NCI-H146 treated with DMSO at 0.1 percent for 48 hours (cell line): ENCODE data around the gene CXXC5.
"Not testable (repeated sequence)": the region's sequence is repeated elsewhere in the genome, so short reads cannot be mapped to it uniquely, and the experiment has no call there.

Experiments
- DNase-seq: peaks from one replicate; lab custom pipeline; 2025; ENCODE audit not compliant: unreplicated experiment; lab: John Stamatoyannopoulos, UW

CXXC5 gene

GRCh38 chr5:139648205-139649081, at the start of gene CXXC5:
Gene CXXC5 (plus strand): TSS chr5:139648349. CDS start chr5:139680524, 32,175 bp downstream.
- DNase-seq: peak; percentile 46

- DNase-seq: not testable (repeated sequence)
Observed at GRCh38 chr5:139598601-139598965, 49.6 kb upstream of the CXXC5 start.

DNA sequence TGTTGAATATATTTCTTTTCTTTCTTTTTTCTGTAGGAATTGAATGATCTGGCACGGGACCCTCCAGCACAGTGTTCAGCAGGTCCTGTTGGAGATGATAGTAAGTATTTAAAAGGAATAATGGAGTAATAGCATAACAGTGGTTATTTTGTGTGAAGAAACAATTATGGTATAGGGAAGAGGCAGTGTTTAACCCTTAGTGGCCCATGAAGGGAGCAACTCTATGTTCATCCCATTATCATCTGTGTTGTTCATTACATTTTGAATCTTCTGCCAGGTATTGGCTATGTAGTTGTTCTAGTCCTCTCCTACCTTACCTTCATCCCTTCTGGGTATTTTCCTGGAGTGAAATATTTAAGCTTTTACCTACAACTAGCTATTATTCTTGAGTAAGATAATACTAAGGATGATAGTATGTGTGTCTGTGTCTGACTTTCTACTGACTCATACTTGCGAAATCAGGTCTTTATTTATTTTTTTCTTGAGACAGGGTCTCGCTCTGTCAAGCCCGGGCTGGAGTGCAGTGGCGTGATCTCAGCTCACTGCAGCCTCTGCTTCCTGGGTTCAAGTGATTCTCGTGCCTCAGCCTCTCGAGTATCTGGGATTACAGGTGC, 47.7 kb upstream of the CXXC5 start:
- DNase-seq: no peak

DNA sequence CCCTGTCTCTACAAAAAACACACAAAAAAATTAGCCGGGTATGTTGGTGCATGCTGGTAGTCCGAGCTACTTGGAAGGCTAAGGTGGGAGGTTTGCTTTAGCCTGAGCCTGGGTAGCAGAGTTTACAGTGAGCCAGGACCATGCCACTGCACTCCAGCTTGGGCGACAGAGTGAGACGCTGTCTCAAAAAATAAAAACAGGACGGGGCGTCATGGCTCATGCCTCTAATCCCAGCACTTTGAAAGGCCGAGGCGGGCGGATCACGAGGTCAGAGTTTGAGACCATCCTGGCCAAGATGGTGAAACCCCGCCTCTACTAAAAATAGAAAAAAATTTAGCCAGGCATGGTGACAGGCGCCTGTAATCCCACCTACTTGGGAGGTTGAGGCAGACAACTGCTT, 46.7 kb upstream of the CXXC5 start:
- DNase-seq: no peak

DNA sequence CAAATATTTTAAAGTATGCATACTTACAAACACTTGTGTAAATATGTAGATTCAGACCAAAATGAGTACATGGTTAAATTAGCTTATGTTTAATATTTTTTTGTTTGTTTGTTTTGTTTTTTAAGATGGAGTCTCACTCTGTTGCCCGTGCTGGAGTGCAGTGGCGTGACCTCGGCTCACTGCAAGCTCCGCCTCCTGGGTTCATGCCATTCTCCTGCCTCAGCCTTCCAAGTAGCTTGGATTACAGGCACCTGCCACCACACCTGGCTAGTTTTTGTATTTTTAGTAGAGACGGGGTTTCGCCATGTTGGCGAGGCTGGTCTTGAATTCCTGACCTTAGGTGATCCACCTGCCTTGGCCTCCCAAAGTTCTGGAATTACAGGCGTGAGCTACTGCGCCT, 46.2 kb upstream of the CXXC5 start:
- not testable (repeated sequence) for DNase-seq

- no peak for DNase-seq
Observed at GRCh38 chr5:139605887-139606286, 42.3 kb upstream of the CXXC5 start.

DNA sequence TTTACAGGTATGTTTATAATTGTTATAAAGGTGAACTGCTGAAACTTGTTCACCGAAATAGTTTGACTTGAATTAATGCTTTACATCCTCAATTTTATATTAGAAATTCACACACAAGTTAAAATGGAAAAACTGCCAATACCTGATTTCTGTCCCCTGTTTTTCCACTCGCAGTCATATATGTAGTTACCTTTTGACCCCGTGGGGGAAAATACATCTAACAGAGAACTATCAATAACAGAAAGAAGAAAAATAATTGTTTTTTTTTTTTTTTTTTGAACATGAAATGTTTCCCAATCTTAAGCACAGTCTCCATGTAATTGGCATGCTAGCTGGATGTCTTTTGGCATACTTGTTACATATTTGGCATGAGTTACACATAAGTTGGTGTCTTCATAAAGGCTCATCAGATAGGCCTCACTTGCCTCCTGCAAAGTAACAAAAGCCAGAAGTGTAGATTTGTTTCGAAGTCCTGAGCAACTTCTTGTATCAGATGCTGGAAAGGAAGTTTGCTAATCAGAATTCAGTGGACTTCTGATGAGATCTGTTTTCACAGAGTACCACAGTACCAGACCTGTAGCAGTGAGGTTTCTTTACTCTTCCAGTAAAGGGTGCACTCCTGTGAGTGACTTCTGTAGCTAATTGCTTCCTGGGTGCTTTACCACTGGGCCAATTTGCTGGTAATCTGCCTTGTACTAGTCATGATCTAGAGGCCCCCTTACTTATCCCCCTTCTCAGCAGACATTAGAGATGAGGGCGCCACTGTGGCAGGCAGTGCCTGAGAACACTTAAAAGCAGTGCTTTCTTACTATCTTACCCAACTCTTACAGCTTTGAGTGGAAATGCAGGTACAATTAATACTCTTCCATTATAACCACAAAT, 36.2 kb upstream of the CXXC5 start:
- DNase-seq: no peak

GRCh38 chr5:139619861-139620260, 28.3 kb upstream of the CXXC5 start:
- DNase-seq: no peak

DNA sequence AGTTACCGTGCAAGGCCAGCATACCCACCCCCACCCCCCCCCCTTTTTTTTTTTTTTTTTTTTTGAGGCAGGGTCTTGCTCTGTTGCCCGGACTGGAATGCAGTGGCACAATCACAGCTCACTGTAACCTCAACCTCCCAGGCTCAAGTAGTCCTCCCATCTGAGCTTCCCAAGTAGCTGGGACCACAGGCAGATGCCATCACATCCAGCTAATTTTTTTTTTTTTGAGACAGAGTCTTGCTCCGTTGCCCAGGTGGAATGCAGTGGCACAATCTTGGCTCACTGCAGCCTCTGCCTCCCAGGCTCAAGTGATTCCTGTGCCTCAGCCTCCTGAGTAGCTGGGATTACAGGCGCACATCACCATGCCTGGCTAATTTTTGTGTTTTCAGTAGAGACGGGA, 22.8 kb upstream of the CXXC5 start:
- DNase-seq: not testable (repeated sequence)

DNA sequence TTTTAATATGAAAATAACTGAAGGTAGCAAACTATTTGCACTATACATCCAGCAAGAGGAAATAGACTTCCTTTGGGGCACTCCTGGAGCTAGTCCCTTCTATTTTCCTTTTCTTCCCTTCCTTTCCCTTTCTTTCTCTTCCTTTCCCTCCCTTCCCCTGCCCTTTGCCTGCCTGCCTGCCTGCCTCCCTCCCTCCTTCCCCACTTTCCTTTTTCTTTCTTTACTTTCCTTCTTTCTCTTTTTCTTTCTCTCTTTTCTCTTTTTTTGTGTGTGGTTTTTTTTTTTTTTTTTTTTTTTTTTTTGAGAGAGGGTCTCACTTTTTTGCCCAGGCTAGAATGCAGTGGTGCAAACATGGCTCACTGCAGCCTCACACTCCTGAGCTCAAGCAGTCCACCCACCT, 17.3 kb upstream of the CXXC5 start:
- DNase-seq: no peak

DNA sequence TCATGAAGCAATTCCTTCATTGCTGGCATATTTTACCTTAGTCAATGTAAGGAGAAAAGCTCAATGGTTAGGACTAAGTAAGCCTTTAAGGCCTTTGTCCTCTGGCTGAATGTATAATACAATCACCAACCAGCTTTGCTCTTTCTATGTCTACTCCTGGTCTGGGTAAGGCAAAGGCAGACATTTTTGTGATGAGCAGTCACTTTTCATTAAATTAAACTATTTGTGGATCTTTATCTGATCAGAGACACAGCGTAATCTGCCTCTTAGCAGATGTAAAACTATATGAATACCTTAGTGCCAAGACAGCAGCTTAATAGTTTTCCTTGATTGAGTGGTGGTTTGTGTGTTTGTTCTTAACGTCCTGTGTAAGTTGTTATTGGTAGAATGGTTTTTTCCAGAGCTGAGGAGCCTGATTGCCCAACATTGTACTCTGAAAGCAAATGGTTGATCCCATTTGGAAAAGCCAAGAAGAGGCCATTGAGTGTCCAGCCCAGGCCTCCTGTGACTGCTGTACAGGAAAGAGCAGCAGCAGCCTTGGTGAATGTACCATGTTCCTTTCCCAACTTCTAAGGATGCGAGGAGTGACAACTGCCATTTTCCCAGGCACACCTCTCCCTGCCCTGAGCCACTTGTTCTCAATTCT, 16.5 kb upstream of the CXXC5 start:
- DNase-seq: no peak

- peak; percentile 60 for DNase-seq
Observed at GRCh38 chr5:139633295-139634027, 14.7 kb upstream of the CXXC5 start.

DNA sequence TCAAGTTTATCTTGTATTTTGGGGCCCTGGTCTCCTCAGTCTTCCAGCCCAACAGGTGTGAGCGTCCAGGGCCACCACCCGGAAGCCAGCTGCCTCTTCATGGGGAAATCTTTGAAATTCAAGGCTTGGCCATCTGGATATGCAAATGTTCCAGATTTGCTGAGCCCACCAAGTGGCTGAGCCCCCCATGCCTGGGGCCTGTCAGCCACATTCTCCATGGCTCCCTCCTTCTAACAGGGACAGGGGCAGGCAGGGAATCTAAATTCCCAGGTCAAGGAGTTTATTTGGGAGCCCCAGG, 14.2 kb upstream of the CXXC5 start:
- no peak for DNase-seq

- DNase-seq: no peak
Observed at GRCh38 chr5:139634541-139634940, 13.6 kb upstream of the CXXC5 start.

DNA sequence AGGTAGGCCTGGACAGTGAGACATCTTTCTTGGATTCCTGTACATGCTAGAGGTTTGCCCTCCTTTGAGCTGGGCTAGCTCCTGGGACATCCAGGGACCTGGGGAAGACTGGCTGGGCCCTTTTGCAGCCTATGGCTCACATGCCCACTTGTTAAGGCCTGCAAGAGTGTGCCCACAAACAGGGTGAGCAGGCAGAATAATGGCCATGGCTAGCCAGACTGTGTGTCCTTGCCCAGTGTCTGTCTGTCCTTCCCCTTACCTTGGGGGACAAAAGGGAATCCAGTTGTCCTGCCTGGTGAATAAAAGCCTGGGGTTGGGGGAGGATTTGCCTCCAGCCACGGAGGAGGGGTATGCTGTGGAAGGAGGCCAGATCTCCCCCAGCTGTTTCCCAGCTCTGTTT, 13.0 kb upstream of the CXXC5 start:
- DNase-seq: no peak

- no peak for DNase-seq
Observed at GRCh38 chr5:139635606-139636206, 12.4 kb upstream of the CXXC5 start.

DNA sequence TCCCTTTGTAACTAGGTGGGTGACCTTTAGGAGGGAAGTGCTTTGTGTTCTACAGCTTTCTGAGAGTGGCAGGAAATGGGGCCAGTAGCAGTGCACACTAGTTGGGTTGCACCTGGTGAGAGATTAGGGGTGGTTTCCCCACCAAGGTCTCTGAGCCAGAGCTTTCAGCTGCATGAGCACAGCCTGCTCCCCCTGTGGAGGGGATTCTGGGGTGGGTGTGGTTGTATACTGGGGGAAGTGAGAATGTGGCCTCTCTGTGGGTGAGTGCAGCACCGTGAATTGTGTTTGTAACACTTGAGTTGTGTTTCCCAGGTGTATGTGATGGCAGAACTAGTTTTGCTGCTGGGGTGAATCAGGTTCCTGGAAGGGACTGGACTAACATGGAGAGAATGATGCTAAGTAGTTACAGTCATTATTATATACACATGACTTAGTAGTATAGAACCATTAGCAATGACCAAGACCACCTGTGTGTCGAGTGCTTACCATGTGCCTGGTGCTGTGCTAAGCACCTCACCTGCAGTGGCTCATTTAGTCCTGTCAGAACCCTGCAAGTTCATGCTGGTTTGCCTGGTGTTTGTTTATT, 11.8 kb upstream of the CXXC5 start:
- no peak for DNase-seq

- DNase-seq: no peak
Observed at GRCh38 chr5:139636975-139637408, 11.2 kb upstream of the CXXC5 start.

- DNase-seq: peak; percentile 32
Observed at GRCh38 chr5:139637438-139638089, 10.6 kb upstream of the CXXC5 start.
